GM12878 (cell line): ENCODE data around the gene MICALL1. TPM values are rescaled to one million over a fixed set of nuclear protein-coding genes. Genes with fewer than 3 reads are reported as not detected.

Experiments
- EED ChIP-seq: sonication (generic); IDR thresholded peaks from 2 replicates; pipeline ENCODE4 v1.6.1; 2016; ENCODE audit warnings: antibody characterized with exemption, low read depth
- IKZF2 ChIP-seq, 2 experiments: fragments of 450-650 bp; IDR thresholded peaks; 2 replicates each; pipeline ENCODE4 v1.6.1; 2017; ENCODE audit warnings: mild to moderate bottlenecking in 2 of 2, moderate library complexity in 2 of 2
- IRF4 ChIP-seq: IDR thresholded peaks from 2 replicates; pipeline ENCODE4 v1.6.1; 2011; ENCODE audit warnings: low read depth, low read length
- NFIC ChIP-seq: IDR thresholded peaks from 2 replicates; pipeline ENCODE4 v1.6.1; 2012; ENCODE audit warnings: low read depth, mild to moderate bottlenecking, inconsistent platforms, low read length, moderate library complexity
- SMAD1 ChIP-seq: fragments of 450-650 bp; IDR thresholded peaks from 2 replicates; pipeline ENCODE4 v1.6.1; 2018; ENCODE audit warnings: mild to moderate bottlenecking, low read depth; ENCODE audit not compliant: partially characterized antibody
- SMAD5 ChIP-seq: IDR thresholded peaks from 2 replicates; pipeline ENCODE4 v1.6.1; 2016; ENCODE audit warnings: antibody characterized with exemption, low read depth
- SMC3 ChIP-seq: IDR thresholded peaks from 2 replicates; pipeline ENCODE4 v1.6.1; 2011; ENCODE audit warnings: low read length, improper control_type of control experiment, borderline replicate concordance
- YY1 ChIP-seq: IDR thresholded peaks from 2 replicates; pipeline ENCODE4 v1.6.1; 2011; ENCODE audit warnings: low read depth, mild to moderate bottlenecking, low read length
- ZNF687 ChIP-seq: fragments of 450-650 bp; IDR thresholded peaks from 2 replicates; pipeline ENCODE4 v1.6.1; 2017; ENCODE audit warnings: mild to moderate bottlenecking, moderate library complexity
- polyA plus RNA-seq, 11 experiments: library from polyadenylated mRNA; depleted of rRNA in 4 of 11; unstranded in 6 of 11; stranded (reverse) in 5 of 11; fragments of >200 nt; fragmentation: Nextera tagmentation in 4 of 11; fragmentation: Illumina TruSeq in 1 of 11; extraction: Ambion mirVana in 4 of 11; extraction: Trizol in 1 of 11; gene quantifications; 1 replicate in 1 of 11; 2 replicates in 10 of 11; pipeline versions ENCODE4 v1.2.1 to v1.2.3, GENCODE V29; 2011 to 2016; ENCODE audit warnings: inconsistent platforms in 2 of 11, missing spikeins in 2 of 11, low read depth in 1 of 11
- total RNA-seq, 4 experiments: library from RNA; depleted of rRNA in 3 of 4; stranded (reverse); fragments of >200 nt in 3 of 4; fragmentation: Illumina TruSeq in 1 of 4; extraction: Trizol in 1 of 4; gene quantifications; 2 replicates each; pipeline versions ENCODE4 v1.2.1 to v1.2.3, GENCODE V29; 2013 to 2021
- TF ChIP-seq, protein P1 (sequence below): IDR thresholded peaks from 2 replicates; pipeline ENCODE4 v1.6.1; 2012; ENCODE audit warnings: improper control_type of control experiment, low read depth, low read length; ENCODE audit not compliant: insufficient replicate concordance

The MICALL1 gene
- total and polyA plus RNA-seq, 10 of the 15 experiments (the other 5 are each of a cell fraction or from before 2014, with no cell fraction given): 0.72 to 30.7 (median 7.8) TPM

DNA sequence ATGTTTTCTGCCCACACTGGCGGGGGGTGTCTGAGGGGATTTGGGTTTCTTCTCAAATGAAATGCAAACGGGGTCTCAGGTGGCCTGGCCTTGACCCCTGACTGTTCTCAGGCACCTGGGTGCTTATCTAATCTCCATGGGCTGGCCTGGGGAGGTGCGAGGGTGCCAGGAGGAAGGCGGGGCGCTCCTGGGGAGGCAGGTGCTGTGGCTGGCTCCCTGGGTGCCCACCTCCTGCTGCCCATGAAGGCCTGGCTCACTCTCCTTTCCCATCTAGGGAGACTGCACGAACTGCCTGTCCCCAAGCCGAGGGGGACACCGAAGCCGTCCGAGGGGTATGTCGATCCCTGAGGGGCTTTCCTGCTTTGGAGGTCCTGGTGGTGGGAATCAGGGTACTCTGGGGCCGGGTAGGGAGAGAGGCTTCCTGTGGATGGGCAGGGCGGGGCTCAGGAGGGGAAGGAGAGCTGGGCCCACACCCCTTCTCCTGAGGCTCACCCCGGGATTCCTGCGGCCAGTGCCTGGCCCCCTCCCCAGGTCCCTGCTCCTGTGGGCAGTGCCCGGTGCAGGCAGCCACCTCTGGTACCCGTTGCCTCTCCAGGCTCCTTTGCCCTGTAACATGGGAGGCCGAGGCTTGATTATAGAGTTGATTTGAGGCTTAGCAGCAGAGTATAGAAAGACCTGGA lies 18.4 kb downstream of the MICALL1 start (continued):
- TF ChIP-seq, protein P1, sequence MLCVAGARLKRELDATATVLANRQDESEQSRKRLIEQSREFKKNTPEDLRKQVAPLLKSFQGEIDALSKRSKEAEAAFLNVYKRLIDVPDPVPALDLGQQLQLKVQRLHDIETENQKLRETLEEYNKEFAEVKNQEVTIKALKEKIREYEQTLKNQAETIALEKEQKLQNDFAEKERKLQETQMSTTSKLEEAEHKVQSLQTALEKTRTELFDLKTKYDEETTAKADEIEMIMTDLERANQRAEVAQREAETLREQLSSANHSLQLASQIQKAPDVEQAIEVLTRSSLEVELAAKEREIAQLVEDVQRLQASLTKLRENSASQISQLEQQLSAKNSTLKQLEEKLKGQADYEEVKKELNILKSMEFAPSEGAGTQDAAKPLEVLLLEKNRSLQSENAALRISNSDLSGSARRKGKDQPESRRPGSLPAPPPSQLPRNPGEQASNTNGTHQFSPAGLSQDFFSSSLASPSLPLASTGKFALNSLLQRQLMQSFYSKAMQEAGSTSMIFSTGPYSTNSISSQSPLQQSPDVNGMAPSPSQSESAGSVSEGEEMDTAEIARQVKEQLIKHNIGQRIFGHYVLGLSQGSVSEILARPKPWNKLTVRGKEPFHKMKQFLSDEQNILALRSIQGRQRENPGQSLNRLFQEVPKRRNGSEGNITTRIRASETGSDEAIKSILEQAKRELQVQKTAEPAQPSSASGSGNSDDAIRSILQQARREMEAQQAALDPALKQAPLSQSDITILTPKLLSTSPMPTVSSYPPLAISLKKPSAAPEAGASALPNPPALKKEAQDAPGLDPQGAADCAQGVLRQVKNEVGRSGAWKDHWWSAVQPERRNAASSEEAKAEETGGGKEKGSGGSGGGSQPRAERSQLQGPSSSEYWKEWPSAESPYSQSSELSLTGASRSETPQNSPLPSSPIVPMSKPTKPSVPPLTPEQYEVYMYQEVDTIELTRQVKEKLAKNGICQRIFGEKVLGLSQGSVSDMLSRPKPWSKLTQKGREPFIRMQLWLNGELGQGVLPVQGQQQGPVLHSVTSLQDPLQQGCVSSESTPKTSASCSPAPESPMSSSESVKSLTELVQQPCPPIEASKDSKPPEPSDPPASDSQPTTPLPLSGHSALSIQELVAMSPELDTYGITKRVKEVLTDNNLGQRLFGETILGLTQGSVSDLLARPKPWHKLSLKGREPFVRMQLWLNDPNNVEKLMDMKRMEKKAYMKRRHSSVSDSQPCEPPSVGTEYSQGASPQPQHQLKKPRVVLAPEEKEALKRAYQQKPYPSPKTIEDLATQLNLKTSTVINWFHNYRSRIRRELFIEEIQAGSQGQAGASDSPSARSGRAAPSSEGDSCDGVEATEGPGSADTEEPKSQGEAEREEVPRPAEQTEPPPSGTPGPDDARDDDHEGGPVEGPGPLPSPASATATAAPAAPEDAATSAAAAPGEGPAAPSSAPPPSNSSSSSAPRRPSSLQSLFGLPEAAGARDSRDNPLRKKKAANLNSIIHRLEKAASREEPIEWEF: no peak
- TF ChIP-seq SMC3 (no peak), IRF4 (no peak), ZNF687 (no peak), SMAD5 (no peak), NFIC (no peak), EED (no peak), IKZF2 (IDR thresholded peaks at IDR 0.05) (no peak), YY1 (no peak), SMAD1 (no peak)
